GM13976 (cell line): ENCODE measurements around the gene GABRP.

Experiments
- DNase-seq: peaks from one replicate; pipeline ENCODE4 v3.0.0; 2012; ENCODE audit warnings: low spot score
- CTCF ChIP-seq: IDR thresholded peaks from 2 replicates; pipeline ENCODE4 v1.5.1; 2012; ENCODE audit warnings: borderline replicate concordance, mild to moderate bottlenecking; ENCODE audit not compliant: insufficient read depth; ENCODE audit errors: extremely low read depth, missing control alignments, control extremely low read depth
- in situ Hi-C: fragments of 300-500 bp; cut with MboI; formaldehyde crosslinking; loops from one replicate; pipeline ENCODE4 v1.12.0; 2022; ENCODE audit warnings: low sequenced_read_pairs, mixed read lengths, inconsistent platforms; ENCODE audit not compliant: unreplicated experiment

The GABRP gene

GRCh38 chr5:170811719-170812118 lies 28.2 kb downstream of the GABRP start:
- TF ChIP-seq CTCF: no peak
- no peak for DNase-seq
- in situ Hi-C loops: no loop called here

GRCh38 chr5:170813231-170813630 lies 29.7 kb downstream of the GABRP start:
- no peak for DNase-seq
- in situ Hi-C loops: no loop called here

GRCh38 chr5:170817195-170817594 lies 33.7 kb downstream of the GABRP start:
- in situ Hi-C loops: no loop called here
- TF ChIP-seq CTCF: no peak
- DNase-seq: no peak

More at GRCh38 chr5:170813231-170813630, 29.7 kb downstream of the GABRP start:
- no peak for TF ChIP-seq CTCF

GRCh38 chr5:170818232-170818631 lies 34.7 kb downstream of the GABRP start:
- TF ChIP-seq CTCF: no peak
- in situ Hi-C loops: no loop called here
- DNase-seq: no peak

- in situ Hi-C loops: no loop called here
- DNase-seq: no peak
- TF ChIP-seq CTCF: no peak
Measured at GRCh38 chr5:170819824-170820223, 36.3 kb downstream of the GABRP start.

- no peak for TF ChIP-seq CTCF
- no peak for DNase-seq
- in situ Hi-C loops: no loop called here
Measured at GRCh38 chr5:170821257-170821800, 37.8 kb downstream of the GABRP start.
